HCT116 (cell line): Measurements from ENCODE around the gene TLE3.

Experiments used
- JUND ChIP-seq: IDR thresholded peaks from 2 replicates; pipeline ENCODE4 v1.6.1; 2012
- POLR2A ChIP-seq: IDR thresholded peaks from 2 replicates; pipeline ENCODE4 v1.7.0; 2011; ENCODE audit warnings: borderline replicate concordance; ENCODE audit not compliant: insufficient read depth, insufficient read length; ENCODE audit errors: extremely low read depth

GRCh38 chr15:70032509-70032908 lies 65.2 kb downstream of the TLE3 start:
- TF ChIP-seq JUND (no peak), POLR2A (no peak)
